Stimulated activated CD8-positive, alpha-beta memory T cell treated with anti-CD3 and anti-CD28 coated beads, Interleukin-15, amount 100 ng/mL, for 1 hour (primary cell): Measurements from ENCODE around the gene ZBTB32.
"Not testable (repeated sequence)": the region's sequence is repeated elsewhere in the genome, so short reads cannot be mapped to it uniquely, and the experiment has no call there.

ENCODE experiments used
- DNase-seq: peaks from one replicate; pipeline ENCODE4 v3.0.0-alpha.2; 2020; ENCODE audit warnings: low read depth

ZBTB32 gene

GRCh38 chr19:35720648-35721047, 16.3 kb downstream of the ZBTB32 start:
- no peak for DNase-seq

- no peak for DNase-seq
Measured at GRCh38 chr19:35721374-35721773, 17.0 kb downstream of the ZBTB32 start.

GRCh38 chr19:35722461-35722860, 18.1 kb downstream of the ZBTB32 start:
- no peak for DNase-seq

- DNase-seq: no peak
Measured at GRCh38 chr19:35722897-35723296, 18.5 kb downstream of the ZBTB32 start.

- DNase-seq: no peak
Measured at GRCh38 chr19:35723671-35724070, 19.3 kb downstream of the ZBTB32 start.

GRCh38 chr19:35724132-35724531, 19.8 kb downstream of the ZBTB32 start:
- DNase-seq: not testable (repeated sequence)

GRCh38 chr19:35724560-35724959, 20.2 kb downstream of the ZBTB32 start:
- DNase-seq: no peak

GRCh38 chr19:35725216-35725861, 21.0 kb downstream of the ZBTB32 start:
- no peak for DNase-seq

GRCh38 chr19:35727053-35727955, 22.9 kb downstream of the ZBTB32 start:
- no peak for DNase-seq

- no peak for DNase-seq
Measured at GRCh38 chr19:35727956-35728706, 23.8 kb downstream of the ZBTB32 start.

GRCh38 chr19:35729021-35729420, 24.7 kb downstream of the ZBTB32 start:
- no peak for DNase-seq

GRCh38 chr19:35729763-35730162, 25.4 kb downstream of the ZBTB32 start:
- DNase-seq: no peak

GRCh38 chr19:35730326-35730725, 26.0 kb downstream of the ZBTB32 start:
- no peak for DNase-seq

- no peak for DNase-seq
Measured at GRCh38 chr19:35731353-35731752, 27.0 kb downstream of the ZBTB32 start.

- DNase-seq: no peak
Measured at GRCh38 chr19:35731779-35732405, 27.5 kb downstream of the ZBTB32 start.

GRCh38 chr19:35732540-35733179, 28.3 kb downstream of the ZBTB32 start:
- no peak for DNase-seq

- DNase-seq: no peak
Measured at GRCh38 chr19:35733180-35734125, 29.1 kb downstream of the ZBTB32 start.

GRCh38 chr19:35734273-35734672, 29.9 kb downstream of the ZBTB32 start:
- DNase-seq: no peak

GRCh38 chr19:35734889-35735288, 30.5 kb downstream of the ZBTB32 start:
- DNase-seq: no peak
